ENCODE results near the gene MAPK6. TPM values are rescaled to one million over a fixed set of nuclear protein-coding genes. Genes with fewer than 3 reads are reported as not detected.
A peak's percentile ranks its signal among the peaks of the same experiment; 100 is the strongest.

MAPK6 gene
- total and polyA plus RNA-seq, 2 donors (not counting 1 experiment from before 2014, with no cell fraction given): 3.2 to 17.9 TPM

DNA sequence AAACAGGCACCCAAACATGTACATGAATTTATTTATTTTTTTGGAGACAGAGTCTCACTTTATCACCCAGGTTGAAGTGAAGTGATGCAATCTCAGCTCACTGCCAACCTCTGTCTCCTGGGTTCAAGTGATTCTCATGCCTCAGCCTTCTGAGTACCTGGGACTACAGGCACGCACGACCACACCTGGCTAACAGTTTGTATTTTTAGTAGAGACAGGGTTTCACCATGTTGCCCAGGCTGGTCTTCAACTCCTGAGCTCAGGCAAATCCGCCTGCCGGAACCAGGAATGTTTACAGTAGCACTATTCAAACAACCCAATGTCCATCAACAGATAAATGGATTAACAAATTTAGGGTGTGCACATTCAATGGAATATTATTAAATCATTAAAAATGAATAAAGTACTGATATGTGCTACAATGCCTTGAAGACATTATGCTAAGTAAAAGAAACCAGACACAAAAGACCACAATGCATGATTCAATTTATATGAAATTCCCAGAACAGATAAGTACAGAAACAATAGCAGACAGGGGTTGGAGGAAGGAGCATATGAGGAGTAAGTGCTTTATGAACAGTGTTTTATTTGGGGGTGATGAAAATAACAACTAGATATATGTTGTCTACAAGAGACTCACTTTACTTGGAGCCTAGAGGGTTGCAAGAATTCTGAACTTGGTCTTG lies 48.7 kb upstream of the MAPK6 start:
- DNase-seq (no peak), ATAC-seq (ENCODE audit: low read depth) (no peak)
- intact Hi-C loops (cut with micrococcal nuclease): loop anchor here (2.0 kb wide), 1 partner anchor 141 kb away; the partner anchor contains the start of gene TMOD3

More for the DNA sequence above, 48.7 kb upstream of the MAPK6 start:
- Histone ChIP-seq H2AFZ (ENCODE audit: insufficient read depth, low read depth, low read length, poor library complexity, severe bottlenecking) (peak overlapping the region; percentile 92), H3K4me3 (ENCODE audit: control extremely low read depth in 1 of 5, extremely low read depth in 1 of 5, insufficient read depth in 1 of 5, low read depth in 2 of 5, low read length in 4 of 5) (peak overlapping the region in 1 of 5 experiments; percentile 90), H3K4me2 (replicated peaks; ENCODE audit: low read depth, low read length, poor library complexity, severe bottlenecking) (peak overlapping the region; percentile 81), H3K36me3 (replicated peaks in 1 of 2; ENCODE audit: control extremely low read depth in 1 of 2, control insufficient read depth in 1 of 2, extremely low read depth in 1 of 2, insufficient read depth in 2 of 2, low read length in 1 of 2) (peaks cover 0 to 4% of the 10 kb centered on the region in 2 experiments), H3K27ac (ENCODE audit: low read length in 2 of 2) (peak overlapping the region in 1 of 2 donors; percentile 78), H4K20me1 (ENCODE audit: control insufficient read depth, insufficient read depth, low read length, poor library complexity, severe bottlenecking) (no peaks in the 10 kb centered on the region), H3K4me1 (ENCODE audit: control insufficient read depth in 2 of 2, insufficient read depth in 2 of 2, low read length in 2 of 2) (peaks cover 7 to 14% of the 10 kb centered on the region in 2 donors), H3K27me3 (replicated peaks in 1 of 4; ENCODE audit: control extremely low read depth in 1 of 4, control insufficient read depth in 3 of 4, insufficient read depth in 4 of 4, low read length in 3 of 4) (no peaks in the 10 kb centered on the region), H3K79me2 (ENCODE audit: control insufficient read depth, insufficient read depth, low read length) (peaks cover 52% of the 10 kb centered on the region), H3K9ac (ENCODE audit: low read length) (peak overlapping the region; percentile 89), H3K9me3 (ENCODE audit: control extremely low read depth in 1 of 3, control insufficient read depth in 2 of 3, insufficient read depth in 1 of 3, low read length in 2 of 3) (peaks cover 0 to 27% (median 11%) of the 10 kb centered on the region in 3 donors)
- H3K4me1 Mint-ChIP-seq: peaks cover 23% of the 10 kb centered on the region
- ChIA-PET CTCF (interaction anchor here (1.0 to 2.7 kb wide), 2 partner anchors 29 to 109 kb away, joined by 3 to 22 read pairs; no protein-coding TSS in a partner anchor), POLR2A (interaction anchor here (1.2 kb wide), 1 partner anchor 708 kb away, joined by 3 read pairs; no protein-coding TSS in a partner anchor)
- peak overlapping the region; percentile 96 for H3K4me3 Mint-ChIP-seq
- H3K27ac Mint-ChIP-seq: peak overlapping the region; percentile 96
- peaks cover 3% of the 10 kb centered on the region for H3K9me3 Mint-ChIP-seq (ENCODE audit: insufficient read depth)
- no CpG with 5 or more reads among the region's 4 CpGs for WGBS (ENCODE audit: insufficient coverage)
- H3K27me3 Mint-ChIP-seq: no peaks in the 10 kb centered on the region
- TF ChIP-seq, protein P1, sequence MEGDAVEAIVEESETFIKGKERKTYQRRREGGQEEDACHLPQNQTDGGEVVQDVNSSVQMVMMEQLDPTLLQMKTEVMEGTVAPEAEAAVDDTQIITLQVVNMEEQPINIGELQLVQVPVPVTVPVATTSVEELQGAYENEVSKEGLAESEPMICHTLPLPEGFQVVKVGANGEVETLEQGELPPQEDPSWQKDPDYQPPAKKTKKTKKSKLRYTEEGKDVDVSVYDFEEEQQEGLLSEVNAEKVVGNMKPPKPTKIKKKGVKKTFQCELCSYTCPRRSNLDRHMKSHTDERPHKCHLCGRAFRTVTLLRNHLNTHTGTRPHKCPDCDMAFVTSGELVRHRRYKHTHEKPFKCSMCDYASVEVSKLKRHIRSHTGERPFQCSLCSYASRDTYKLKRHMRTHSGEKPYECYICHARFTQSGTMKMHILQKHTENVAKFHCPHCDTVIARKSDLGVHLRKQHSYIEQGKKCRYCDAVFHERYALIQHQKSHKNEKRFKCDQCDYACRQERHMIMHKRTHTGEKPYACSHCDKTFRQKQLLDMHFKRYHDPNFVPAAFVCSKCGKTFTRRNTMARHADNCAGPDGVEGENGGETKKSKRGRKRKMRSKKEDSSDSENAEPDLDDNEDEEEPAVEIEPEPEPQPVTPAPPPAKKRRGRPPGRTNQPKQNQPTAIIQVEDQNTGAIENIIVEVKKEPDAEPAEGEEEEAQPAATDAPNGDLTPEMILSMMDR (IDR thresholded peaks at IDR 0.05): no peak
- TF ChIP-seq EZH2 (IDR thresholded peaks at IDR 0.05; ENCODE audit: borderline replicate concordance, insufficient read depth, low read depth, low read length, poor library complexity, severe bottlenecking): no peak
